ENCODE results near the gene RAB40A.

RAB40A gene

GRCh38 chrX:103519389-103519788 lies at the start of gene RAB40A:
Gene RAB40A (minus strand): TSS chrX:103519489. CDS start chrX:103500756, 18,733 bp downstream.
- no peak for DNase-seq (ENCODE audit: extremely low read depth, low read depth)
- no peak within 1 kb of the TSS for H3K4me3 ChIP-seq (replicated peaks; ENCODE audit: low read depth, low read length)
- TF ChIP-seq CTCF (IDR thresholded peaks at IDR 0.05; ENCODE audit: low read depth, low read length, missing control alignments), result no peak

- DNase-seq (ENCODE audit: extremely low read depth, low read depth), result no peak
- no peak for TF ChIP-seq CTCF (IDR thresholded peaks at IDR 0.05; ENCODE audit: low read depth, low read length, missing control alignments)
- no peak overlapping the region for H3K4me3 ChIP-seq (replicated peaks; ENCODE audit: low read depth, low read length)
These were observed 46.5 kb upstream of the RAB40A start for GRCh38 chrX:103565752-103566151.

GRCh38 chrX:103565197-103565596 lies 45.9 kb upstream of the RAB40A start:
- DNase-seq (ENCODE audit: extremely low read depth, low read depth), result no peak
- no peak for TF ChIP-seq CTCF (IDR thresholded peaks at IDR 0.05; ENCODE audit: low read depth, low read length, missing control alignments)
- H3K4me3 ChIP-seq (replicated peaks; ENCODE audit: low read depth, low read length), result no peak overlapping the region

GRCh38 chrX:103562801-103563200 lies 43.5 kb upstream of the RAB40A start:
- no peak overlapping the region for H3K4me3 ChIP-seq (replicated peaks; ENCODE audit: low read depth, low read length)
- TF ChIP-seq CTCF (IDR thresholded peaks at IDR 0.05; ENCODE audit: low read depth, low read length, missing control alignments), result no peak
- no peak for DNase-seq (ENCODE audit: extremely low read depth, low read depth)

- DNase-seq (ENCODE audit: extremely low read depth, low read depth), result no peak
- no peak overlapping the region for H3K4me3 ChIP-seq (replicated peaks; ENCODE audit: low read depth, low read length)
- no peak for TF ChIP-seq CTCF (IDR thresholded peaks at IDR 0.05; ENCODE audit: low read depth, low read length, missing control alignments)
These were observed 41.0 kb upstream of the RAB40A start for GRCh38 chrX:103560256-103560655.

- no peak overlapping the region for H3K4me3 ChIP-seq (replicated peaks; ENCODE audit: low read depth, low read length)
- no peak for TF ChIP-seq CTCF (IDR thresholded peaks at IDR 0.05; ENCODE audit: low read depth, low read length, missing control alignments)
- no peak for DNase-seq (ENCODE audit: extremely low read depth, low read depth)
These were observed 37.8 kb upstream of the RAB40A start for GRCh38 chrX:103556963-103557612.
